Sigmoid colon (tissue), 4 donors: ENCODE measurements around the gene KASH5.

ENCODE experiments used
- CTCF ChIP-seq, 4 experiments: fragments of 450-650 bp in 3 of 4; fragments of 200-600 bp in 1 of 4; IDR thresholded peaks; one replicate each; pipeline ENCODE4 v1.5.1; 2016 to 2019; ENCODE audit warnings: antibody characterized with exemption in 4 of 4, mild to moderate bottlenecking in 3 of 4, moderate library complexity in 2 of 4
- POLR2A ChIP-seq, 2 donors: fragments of 450-650 bp; IDR thresholded peaks; one replicate each; pipeline ENCODE4 v1.6.1; 2016; ENCODE audit warnings: antibody characterized with exemption in 2 of 2, mild to moderate bottlenecking in 2 of 2, moderate library complexity in 2 of 2
- POLR2AphosphoS5 ChIP-seq, 4 donors: sonication (generic); formaldehyde crosslinking; IDR thresholded peaks; one replicate each; pipeline ENCODE4 v1.6.1; 2017; ENCODE audit warnings: antibody characterized with exemption in 4 of 4

GRCh38 chr19:49366110-49366509, 21.9 kb upstream of the KASH5 start:
- TF ChIP-seq CTCF (IDR thresholded peaks at IDR 0.05) (no peak), POLR2A (IDR thresholded peaks at IDR 0.05) (no peak), POLR2AphosphoS5 (IDR thresholded peaks at IDR 0.05) (no peak)
